GM10266 (cell line): ENCODE data around the gene UBN1.

Experiments used
- DNase-seq: peaks from one replicate; pipeline ENCODE4 v3.0.0; 2012; ENCODE audit errors: extremely low spot score
- CTCF ChIP-seq: IDR thresholded peaks from 2 replicates; pipeline ENCODE4 v1.5.1; 2012; ENCODE audit warnings: mild to moderate bottlenecking, low read depth; ENCODE audit not compliant: control insufficient read depth, insufficient read depth; ENCODE audit errors: missing control alignments

The UBN1 gene

GRCh38 chr16:4917117-4917516, 69.8 kb downstream of the UBN1 start:
- no peak for DNase-seq
- no peak for TF ChIP-seq CTCF

GRCh38 chr16:4918781-4919251, 71.5 kb downstream of the UBN1 start:
- TF ChIP-seq CTCF: no peak
- DNase-seq: no peak

GRCh38 chr16:4920826-4921225, 73.5 kb downstream of the UBN1 start:
- no peak for TF ChIP-seq CTCF

GRCh38 chr16:4922721-4923342, 75.6 kb downstream of the UBN1 start:
- TF ChIP-seq CTCF: no peak
- DNase-seq: no peak

More at GRCh38 chr16:4920826-4921225, 73.5 kb downstream of the UBN1 start:
- DNase-seq: no peak

GRCh38 chr16:4923853-4924252, 76.6 kb downstream of the UBN1 start:
- no peak for DNase-seq
- TF ChIP-seq CTCF: no peak

GRCh38 chr16:4924593-4925292, 77.5 kb downstream of the UBN1 start:
- no peak for TF ChIP-seq CTCF
- DNase-seq: no peak

- TF ChIP-seq CTCF: no peak
- DNase-seq: no peak
Observed at GRCh38 chr16:4925293-4925607, 78.0 kb downstream of the UBN1 start.
